B cell (primary cell): ENCODE measurements around the gene RIOK1. TPM values are rescaled to one million over a fixed set of nuclear protein-coding genes. Genes with fewer than 3 reads are reported as not detected.
"Not testable (repeated sequence)": the region's sequence is repeated elsewhere in the genome, so short reads cannot be mapped to it uniquely, and the experiment has no call there.

ENCODE experiments used
- ATAC-seq: fragments of 200-7000 bp; cut with Tn5 transposase; one replicate; pipeline ENCODE4 v1.10.0; 2021; ENCODE audit warnings: low read depth, mild to moderate bottlenecking, moderate number of reproducible peaks, moderate library complexity
- CTCF ChIA-PET: fragments of 350-600 bp; sonication (Branson Sonifier 250); formaldehyde crosslinking; loops from one replicate; lab custom pipeline; 2021; ENCODE audit warnings: antibody characterized with exemption, inconsistent platforms; lab: Charles Lee
- POLR2A ChIA-PET: fragments of 350-600 bp; sonication (Branson Sonifier 250); formaldehyde crosslinking; loops from one replicate; lab custom pipeline; 2021; ENCODE audit warnings: antibody characterized with exemption; lab: Charles Lee
- DNase-seq: peaks from one replicate; pipeline ENCODE4 v3.0.0; 2013
- H2AFZ ChIP-seq: 2 replicates; pipeline ENCODE4 v1.6.1; 2012; ENCODE audit warnings: mild to moderate bottlenecking, low read depth, low read length; ENCODE audit not compliant: insufficient read depth, poor library complexity, severe bottlenecking
- H3K27ac ChIP-seq, 2 donors: 1 replicate in 1 of 2; 2 replicates in 1 of 2; pipeline ENCODE4 v1.5.1; 2012 to 2013; ENCODE audit warnings: low read length in 2 of 2, mild to moderate bottlenecking in 2 of 2, moderate library complexity in 1 of 2
- H3K27me3 ChIP-seq, 4 experiments: fragments of 200-600 bp in 1 of 4; sonication (generic) in 1 of 4; replicated peaks in 1 of 4; 1 replicate in 2 of 4; 2 replicates in 2 of 4; pipeline versions ENCODE4 v1.6.1 to v1.7.0; 2013 to 2016; ENCODE audit warnings: low read length in 3 of 4, mild to moderate bottlenecking in 2 of 4, mixed read lengths in 1 of 4, moderate library complexity in 1 of 4; ENCODE audit not compliant: insufficient read depth in 4 of 4, control insufficient read depth in 3 of 4; ENCODE audit errors: control extremely low read depth in 1 of 4
- H3K36me3 ChIP-seq, 2 experiments: replicated peaks in 1 of 2; 1 replicate in 1 of 2; 2 replicates in 1 of 2; pipeline versions ENCODE4 v1.6.1 to v1.7.1; 2013; ENCODE audit warnings: low read length in 1 of 2; ENCODE audit not compliant: insufficient read depth in 2 of 2, control insufficient read depth in 1 of 2; ENCODE audit errors: control extremely low read depth in 1 of 2, extremely low read depth in 1 of 2
- H3K4me1 ChIP-seq, 2 donors: fragments of 200-600 bp in 1 of 2; sonication (generic) in 1 of 2; 1 replicate in 1 of 2; 2 replicates in 1 of 2; pipeline versions ENCODE4 v1.5.1 to v1.6.1; 2013 to 2017; ENCODE audit warnings: low read length in 2 of 2; ENCODE audit not compliant: control insufficient read depth in 2 of 2, insufficient read depth in 2 of 2
- H3K4me2 ChIP-seq: replicated peaks from 2 replicates; pipeline ENCODE3; 2012; ENCODE audit warnings: mild to moderate bottlenecking, low read depth, low read length; ENCODE audit not compliant: poor library complexity, severe bottlenecking
- H3K4me3 ChIP-seq, 5 experiments: fragments of 200-600 bp in 1 of 5; sonication (generic) in 1 of 5; 1 replicate in 3 of 5; 2 replicates in 2 of 5; pipeline versions ENCODE4 v1.5.1 to v1.7.0; 2011 to 2016; ENCODE audit warnings: low read length in 4 of 5, mild to moderate bottlenecking in 4 of 5, low read depth in 2 of 5, control low read depth in 1 of 5, moderate library complexity in 1 of 5; ENCODE audit not compliant: insufficient read depth in 1 of 5; ENCODE audit errors: control extremely low read depth in 1 of 5, extremely low read depth in 1 of 5
- H3K79me2 ChIP-seq: fragments of 200-600 bp; sonication (generic); one replicate; pipeline ENCODE4 v1.6.0; 2016; ENCODE audit warnings: low read length; ENCODE audit not compliant: control insufficient read depth, insufficient read depth
- H3K9ac ChIP-seq: fragments of 200-600 bp; sonication (generic); 2 replicates; pipeline ENCODE4 v1.6.1; 2017; ENCODE audit warnings: mild to moderate bottlenecking, low read length, moderate library complexity
- H3K9me3 ChIP-seq, 3 donors: one replicate each; pipeline versions ENCODE4 v1.6.1 to v1.7.1; 2013; ENCODE audit warnings: low read length in 2 of 3; ENCODE audit not compliant: control insufficient read depth in 2 of 3, insufficient read depth in 1 of 3; ENCODE audit errors: control extremely low read depth in 1 of 3
- H4K20me1 ChIP-seq: 2 replicates; pipeline ENCODE4 v1.6.0; 2012; ENCODE audit warnings: mild to moderate bottlenecking, low read length; ENCODE audit not compliant: insufficient read depth, control insufficient read depth, poor library complexity, severe bottlenecking
- H3K27ac Mint-ChIP-seq: one replicate; pipeline ENCODE4 v1.8.0; 2021; ENCODE audit warnings: mixed read lengths
- H3K27me3 Mint-ChIP-seq: one replicate; pipeline ENCODE4 v1.8.0; 2021; ENCODE audit warnings: mixed read lengths
- H3K4me1 Mint-ChIP-seq: one replicate; pipeline ENCODE4 v1.8.0; 2021; ENCODE audit warnings: mixed read lengths
- H3K4me3 Mint-ChIP-seq: one replicate; pipeline ENCODE4 v1.8.0; 2021; ENCODE audit warnings: mixed read lengths
- H3K9me3 Mint-ChIP-seq: one replicate; pipeline ENCODE4 v1.8.0; 2022; ENCODE audit warnings: mixed read lengths; ENCODE audit not compliant: insufficient read depth
- CTCF ChIP-seq: fragments of 200-600 bp; IDR thresholded peaks from one replicate; pipeline ENCODE4 v1.8.0; 2022; ENCODE audit warnings: antibody characterized with exemption, mild to moderate bottlenecking
- EZH2 ChIP-seq: IDR thresholded peaks from 2 replicates; pipeline ENCODE4 v1.6.1; 2012; ENCODE audit warnings: borderline replicate concordance, low read depth, mild to moderate bottlenecking, moderate library complexity, low read length; ENCODE audit not compliant: insufficient read depth, poor library complexity, severe bottlenecking
- WGBS: methylation state at CpG from one replicate; pipeline ENCODE4 v1.1.5; 2013; ENCODE audit warnings: missing lambda C conversion rate; ENCODE audit not compliant: insufficient coverage; 5-methylcytosine and 5-hydroxymethylcytosine counted together
- intact Hi-C: fragments of 100-400 bp; cut with micrococcal nuclease; formaldehyde crosslinking; loops from one replicate; pipeline ENCODE4 v1.10.0; 2022
- polyA plus RNA-seq: library from polyadenylated mRNA; depleted of rRNA; stranded (reverse); fragments of >200 nt; gene quantifications from 2 replicates; pipeline ENCODE4 v1.2.3, GENCODE V29; 2012
- total RNA-seq, 2 donors: library from RNA; stranded (reverse); fragments of 120-200 nt in 1 of 2; gene quantifications; 1 replicate in 1 of 2; 2 replicates in 1 of 2; pipeline versions ENCODE4 v1.2.3 to v1.2.4, GENCODE V29; 2013 to 2022

RIOK1 gene
- total and polyA plus RNA-seq, 2 donors (not counting 1 experiment from before 2014, with no cell fraction given), result 13.9 to 25.9 TPM

- Mint-ChIP-seq H3K4me3 (no peak overlapping the region), H3K4me1 (no peaks in the 10 kb centered on the region), H3K27ac (no peak overlapping the region), H3K9me3 (no peaks in the 10 kb centered on the region), H3K27me3 (peaks cover 6% of the 10 kb centered on the region)
- no peak overlapping the region for H3K4me3 ChIP-seq
- DNase-seq (no peak), ATAC-seq (no peak)
- WGBS, result 81% methylated on average over 3 of the region's 5 CpGs
- no peak overlapping the region for H2AFZ ChIP-seq
- H3K4me2 ChIP-seq, result no peak overlapping the region
- no peak overlapping the region for H3K9ac ChIP-seq
- H3K79me2 ChIP-seq, result no peaks in the 10 kb centered on the region
- no peaks in the 10 kb centered on the region for H3K4me1 ChIP-seq
- CTCF ChIA-PET, result no interaction called here
- POLR2A ChIA-PET, result no interaction called here
- intact Hi-C loops, result no loop called here
- H4K20me1 ChIP-seq, result no peaks in the 10 kb centered on the region
- H3K27me3 ChIP-seq, result peaks cover 0 to 2% (median 0%) of the 10 kb centered on the region in 4 experiments
- no peak overlapping the region for H3K27ac ChIP-seq
- no peaks in the 10 kb centered on the region for H3K36me3 ChIP-seq
- peaks cover 0 to 2% (median 0%) of the 10 kb centered on the region in 3 donors for H3K9me3 ChIP-seq
- TF ChIP-seq EZH2 (no peak), CTCF (no peak)
Observed at GRCh38 chr6:7454696-7455358, 65.2 kb downstream of the RIOK1 start.

- WGBS, result 97% methylated on average over 31 of the region's 31 CpGs
- H3K27ac Mint-ChIP-seq, H3K4me1 Mint-ChIP-seq: not testable (repeated sequence)
Observed at GRCh38 chr6:7456302-7456701, 66.7 kb downstream of the RIOK1 start.

More at GRCh38 chr6:7456302-7456701, 66.7 kb downstream of the RIOK1 start:
- POLR2A ChIA-PET, H3K27me3 ChIP-seq, H3K4me2 ChIP-seq, H3K4me3 Mint-ChIP-seq, H3K9me3 ChIP-seq, H3K4me1 ChIP-seq, intact Hi-C loops, ATAC-seq, H3K9ac ChIP-seq, DNase-seq, H3K79me2 ChIP-seq, H3K27ac ChIP-seq, H4K20me1 ChIP-seq, H3K4me3 ChIP-seq, H3K9me3 Mint-ChIP-seq, H3K36me3 ChIP-seq, CTCF ChIA-PET, H2AFZ ChIP-seq: not testable (repeated sequence)
- H3K27me3 Mint-ChIP-seq, result peaks cover 12% of the 10 kb centered on the region
